GM19397 (cell line): ENCODE results near the gene SVOP.

Experiments used
- ATAC-seq: cut with Tn5 transposase; IDR thresholded peaks from one replicate; pipeline ENCODE4 v1.9.1; 2021; ENCODE audit warnings: mild to moderate bottlenecking, moderate library complexity; ENCODE audit not compliant: unreplicated experiment

Gene SVOP

DNA sequence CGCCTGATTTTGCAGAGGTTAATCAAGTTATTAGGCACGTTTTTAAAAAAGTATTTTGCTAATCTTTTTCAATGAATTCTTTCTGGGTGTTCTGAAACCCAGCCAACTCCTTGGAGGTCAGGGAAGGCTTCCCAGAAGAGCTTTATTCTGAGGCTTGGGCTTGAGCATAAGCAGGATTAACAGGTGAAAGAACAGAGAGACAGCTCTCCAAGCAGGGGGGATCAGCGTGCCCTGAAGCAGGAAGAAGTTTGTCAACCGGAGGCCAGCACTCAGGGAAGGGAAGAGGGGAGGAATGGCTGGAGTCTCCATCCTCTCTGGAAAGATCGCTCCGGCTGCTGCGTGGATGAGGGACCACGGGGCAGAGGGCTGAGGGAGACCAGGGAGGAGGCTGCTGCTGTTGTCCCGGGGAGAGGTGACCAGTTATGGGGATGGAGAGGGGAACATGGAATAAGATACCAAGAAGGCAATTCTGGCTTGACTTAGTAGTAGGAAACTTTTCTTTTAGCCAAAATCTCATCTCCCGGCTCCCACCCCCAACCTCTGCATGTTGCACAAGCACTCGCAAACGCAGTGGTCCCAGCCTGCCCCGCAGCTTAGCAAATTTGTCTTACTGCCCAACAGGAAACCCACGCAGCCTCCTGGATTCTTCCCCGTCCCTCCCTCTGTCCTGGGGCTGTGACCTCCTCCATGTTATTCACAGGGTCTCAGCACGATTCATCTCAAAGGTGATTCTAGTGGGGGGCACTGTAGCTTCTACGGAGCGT, 162.4 kb downstream of the SVOP start:
- ATAC-seq: no peak
